Smooth muscle cell (in vitro differentiated cells): ENCODE measurements around the gene GABRG3. TPM values are rescaled to one million over a fixed set of nuclear protein-coding genes. Genes with fewer than 3 reads are reported as not detected.

Experiments used
- DNase-seq: peaks from one replicate; lab custom pipeline; 2025; ENCODE audit not compliant: unreplicated experiment; lab: John Stamatoyannopoulos, UW
- H2AFZ ChIP-seq: fragments of 200-600 bp; sonication (generic); 2 replicates; pipeline ENCODE4 v1.6.0; 2016; ENCODE audit warnings: antibody characterized with exemption, low read depth, mild to moderate bottlenecking
- H3F3A ChIP-seq: fragments of 200-600 bp; sonication (generic); 2 replicates; pipeline ENCODE4 v1.6.0; 2017; ENCODE audit warnings: antibody characterized with exemption, low read depth
- H3K27ac ChIP-seq: fragments of 200-600 bp; sonication (generic); 2 replicates; pipeline ENCODE4 v1.5.1; 2016; ENCODE audit warnings: low read depth, mild to moderate bottlenecking
- H3K27me3 ChIP-seq: fragments of 200-600 bp; sonication (generic); 2 replicates; pipeline ENCODE4 v1.6.1; 2016; ENCODE audit warnings: low read depth, mild to moderate bottlenecking
- H3K36me3 ChIP-seq: fragments of 200-600 bp; sonication (generic); 2 replicates; pipeline ENCODE4 v1.5.1; 2016; ENCODE audit warnings: low read depth
- H3K4me1 ChIP-seq: fragments of 200-600 bp; sonication (generic); 2 replicates; pipeline ENCODE4 v1.5.1; 2016; ENCODE audit warnings: low read depth
- H3K4me2 ChIP-seq: fragments of 200-600 bp; sonication (generic); 2 replicates; pipeline ENCODE4 v1.6.0; 2016; ENCODE audit warnings: mild to moderate bottlenecking
- H3K4me3 ChIP-seq: fragments of 200-600 bp; sonication (generic); 2 replicates; pipeline ENCODE4 v1.5.1; 2016; ENCODE audit warnings: mild to moderate bottlenecking
- H3K79me2 ChIP-seq: fragments of 200-600 bp; sonication (generic); 2 replicates; pipeline ENCODE4 v1.6.0; 2016; ENCODE audit warnings: low read depth, mild to moderate bottlenecking
- H3K9ac ChIP-seq: fragments of 200-600 bp; sonication (generic); 2 replicates; pipeline ENCODE4 v1.6.0; 2016; ENCODE audit warnings: low read depth
- H3K9me3 ChIP-seq: fragments of 200-600 bp; sonication (generic); replicated peaks from 2 replicates; pipeline ENCODE4 v1.5.1; 2016; ENCODE audit warnings: low read depth
- H4K20me1 ChIP-seq: fragments of 200-600 bp; sonication (generic); 2 replicates; pipeline ENCODE4 v1.6.0; 2016; ENCODE audit warnings: low read depth
- CTCF ChIP-seq: fragments of 200-600 bp; sonication (generic); IDR thresholded peaks from 2 replicates; pipeline ENCODE4 v1.5.1; 2017; ENCODE audit warnings: borderline replicate concordance, mild to moderate bottlenecking, antibody characterized with exemption; ENCODE audit not compliant: insufficient read depth, poor library complexity, severe bottlenecking
- WGBS: methylation state at CpG from one replicate; pipeline ENCODE4 v1.1.7; 2016; ENCODE audit warnings: low lambda C conversion rate; 5-methylcytosine and 5-hydroxymethylcytosine counted together
- polyA plus RNA-seq: library from polyadenylated mRNA; unstranded; fragments of >200 nt; fragmentation: Nextera tagmentation; extraction: Ambion mirVana; gene quantifications from 2 replicates; pipeline ENCODE4 v1.2.1, GENCODE V29; 2016
- total RNA-seq: library from RNA; depleted of rRNA; stranded (reverse); fragments of >200 nt; gene quantifications from 2 replicates; pipeline ENCODE4 v1.2.3, GENCODE V29; 2014

Gene GABRG3
- total and polyA plus RNA-seq, 2 experiments from 2014 or later: under 0.01 TPM; not detected in 1

DNA sequence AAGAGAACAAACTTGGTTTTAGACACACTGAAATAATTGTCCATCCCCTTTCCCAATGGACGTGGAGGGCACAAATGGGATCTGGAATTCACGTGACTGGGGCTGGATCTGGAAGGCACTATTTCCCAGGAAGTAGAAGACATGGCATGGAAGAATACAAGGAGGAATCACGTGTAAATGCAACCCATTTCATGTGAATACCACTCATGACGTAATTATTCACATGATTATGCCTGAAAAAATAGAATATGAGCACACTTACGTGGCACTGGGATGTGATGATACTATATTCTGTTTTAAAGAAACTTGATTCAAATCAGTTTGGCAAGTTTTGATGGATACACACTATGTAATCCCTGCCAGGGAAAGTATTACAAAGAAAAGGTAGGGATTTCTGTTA is 477.3 kb downstream of the GABRG3 start:
- Histone ChIP-seq H3K4me3 (no peak overlapping the region), H3K36me3 (no peaks in the 10 kb centered on the region), H3K27me3 (no peaks in the 10 kb centered on the region), H2AFZ (no peak overlapping the region), H3K79me2 (no peaks in the 10 kb centered on the region), H3K4me2 (no peak overlapping the region), H3K9ac (no peak overlapping the region), H3K9me3 (no peaks in the 10 kb centered on the region), H4K20me1 (no peaks in the 10 kb centered on the region), H3K27ac (no peak overlapping the region), H3K4me1 (no peaks in the 10 kb centered on the region), H3F3A (no peaks in the 10 kb centered on the region)
- no peak for TF ChIP-seq CTCF
- 93% methylated on average over 5 of the region's 5 CpGs for WGBS
- no peak for DNase-seq

DNA sequence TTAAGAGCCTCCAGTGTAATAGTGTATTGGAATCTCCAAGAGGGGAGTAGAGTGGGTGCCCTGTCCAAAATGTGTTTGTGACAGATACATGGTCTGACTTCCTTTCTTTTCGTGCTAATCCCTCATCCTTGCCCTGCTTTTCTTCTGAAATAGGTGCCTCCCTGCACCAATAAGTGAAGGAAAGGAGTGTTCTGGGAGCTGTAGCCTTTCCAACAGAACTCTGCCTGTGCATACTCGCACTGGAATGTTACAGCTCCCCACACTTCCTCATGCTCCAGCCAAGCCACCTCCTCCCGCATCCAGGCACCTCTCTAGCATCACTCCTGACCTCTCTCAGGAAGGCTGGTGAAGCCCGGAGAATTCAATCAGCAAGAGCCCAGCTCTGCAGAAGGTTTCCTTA is 478.0 kb downstream of the GABRG3 start:
- Histone ChIP-seq H3K4me2 (no peak overlapping the region), H3K36me3 (no peaks in the 10 kb centered on the region), H3K27ac (no peak overlapping the region), H3K27me3 (no peaks in the 10 kb centered on the region), H3K9ac (no peak overlapping the region), H2AFZ (no peak overlapping the region), H3K79me2 (no peaks in the 10 kb centered on the region), H3K4me3 (no peak overlapping the region), H3K4me1 (no peaks in the 10 kb centered on the region), H3K9me3 (no peaks in the 10 kb centered on the region), H3F3A (no peaks in the 10 kb centered on the region), H4K20me1 (no peaks in the 10 kb centered on the region)
- no peak for TF ChIP-seq CTCF
- DNase-seq: no peak
- 63% methylated on average over 4 of the region's 4 CpGs for WGBS

DNA sequence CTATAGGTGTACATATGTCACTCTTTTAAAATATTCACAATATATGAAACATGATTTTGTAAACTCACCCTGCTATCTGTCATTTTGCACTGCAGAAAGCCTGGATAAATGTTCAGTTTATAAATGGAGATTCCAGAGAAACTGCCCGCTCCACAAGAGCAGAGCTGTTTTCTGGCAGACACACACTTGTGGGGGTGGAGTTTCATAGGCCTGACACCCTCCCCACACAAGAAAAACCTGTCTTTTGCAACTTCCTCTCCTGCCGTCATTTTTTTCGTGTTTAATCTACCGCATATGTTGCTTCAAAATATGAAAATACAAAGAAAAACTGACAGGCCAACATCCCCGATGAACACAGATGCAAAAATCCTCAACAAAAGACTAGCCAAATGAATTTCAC is 479.0 kb downstream of the GABRG3 start:
- Histone ChIP-seq H3K4me3 (no peak overlapping the region), H2AFZ (no peak overlapping the region), H3K27me3 (no peaks in the 10 kb centered on the region), H3K79me2 (no peaks in the 10 kb centered on the region), H3K4me1 (peaks cover 5% of the 10 kb centered on the region), H3K9me3 (no peaks in the 10 kb centered on the region), H3K36me3 (no peaks in the 10 kb centered on the region), H3F3A (peaks cover 5% of the 10 kb centered on the region), H3K9ac (no peak overlapping the region), H4K20me1 (no peaks in the 10 kb centered on the region), H3K27ac (no peak overlapping the region), H3K4me2 (no peak overlapping the region)
- 72% methylated on average over 5 of the region's 5 CpGs for WGBS
- no peak for DNase-seq
- no peak for TF ChIP-seq CTCF

- peak overlapping the region; percentile 73 for H3K4me2 ChIP-seq
- TF ChIP-seq CTCF: no peak
- no peaks in the 10 kb centered on the region for H3K36me3 ChIP-seq
- no peaks in the 10 kb centered on the region for H3K27me3 ChIP-seq
- H3F3A ChIP-seq: peaks cover 9% of the 10 kb centered on the region
- H3K9me3 ChIP-seq: no peaks in the 10 kb centered on the region
- no peak overlapping the region for H3K9ac ChIP-seq
- H3K27ac ChIP-seq: peak overlapping the region; percentile 78
- no peaks in the 10 kb centered on the region for H4K20me1 ChIP-seq
- H2AFZ ChIP-seq: peak overlapping the region; percentile 62
- 53% methylated on average over 13 of the region's 13 CpGs for WGBS
- H3K79me2 ChIP-seq: no peaks in the 10 kb centered on the region
- no peak for DNase-seq
- no peak overlapping the region for H3K4me3 ChIP-seq
- H3K4me1 ChIP-seq: peaks cover 6% of the 10 kb centered on the region
Observed at GRCh38 chr15:27454281-27455075, 483.5 kb downstream of the GABRG3 start.
